Gastrocnemius medialis (tissue), 4 donors: ENCODE results near the gene USP14. TPM values are rescaled to one million over a fixed set of nuclear protein-coding genes. Genes with fewer than 3 reads are reported as not detected.

Experiments
- ATAC-seq, 2 donors: fragments of 150-250 bp; one replicate each; pipeline ENCODE4 v1.9.1; 2016
- DNase-seq, 2 donors: peaks; one replicate each; pipeline ENCODE4 v3.0.0-alpha.2; 2019
- H3K27ac ChIP-seq, 4 donors: fragments of 200-600 bp; sonication (generic); 1 replicate in 1 of 4; 2 replicates in 3 of 4; pipeline ENCODE4 v1.5.1; 2016 to 2018; ENCODE audit warnings: mild to moderate bottlenecking in 2 of 4, moderate library complexity in 1 of 4
- H3K27me3 ChIP-seq, 3 donors: fragments of 200-600 bp; sonication (generic) in 2 of 3; 1 replicate in 1 of 3; 2 replicates in 2 of 3; pipeline versions ENCODE4 v1.5.1 to v1.6.0; 2016 to 2019; ENCODE audit warnings: mild to moderate bottlenecking in 1 of 3, moderate library complexity in 1 of 3
- H3K36me3 ChIP-seq, 2 donors: fragments of 200-600 bp; sonication (generic) in 1 of 2; one replicate each; pipeline ENCODE4 v1.5.1; 2017 to 2018
- H3K4me1 ChIP-seq, 2 donors: fragments of 200-600 bp; sonication (generic) in 1 of 2; one replicate each; pipeline ENCODE4 v1.5.1; 2016 to 2017; ENCODE audit warnings: mild to moderate bottlenecking in 2 of 2
- H3K4me3 ChIP-seq, 4 donors: fragments of 200-600 bp; sonication (generic) in 3 of 4; 1 replicate in 1 of 4; 2 replicates in 3 of 4; pipeline ENCODE4 v1.5.1; 2016 to 2019; ENCODE audit warnings: mild to moderate bottlenecking in 2 of 4
- H3K9me3 ChIP-seq, 3 donors: fragments of 200-600 bp; sonication (generic) in 2 of 3; 1 replicate in 1 of 3; 2 replicates in 2 of 3; pipeline ENCODE4 v1.5.1; 2016 to 2019
- POLR2A ChIP-seq, 2 donors: fragments of 450-650 bp; IDR thresholded peaks; one replicate each; pipeline ENCODE4 v1.6.1; 2017; ENCODE audit warnings: antibody characterized with exemption in 2 of 2, mild to moderate bottlenecking in 2 of 2, moderate library complexity in 2 of 2
- in situ Hi-C, 4 donors: fragments of 200-750 bp; cut with MboI; loops; one replicate each; pipeline versions ENCODE4 v1.15.0 to v1.8.0; 2017; ENCODE audit warnings: low sequenced_read_pairs in 4 of 4
- intact Hi-C: fragments of 100-400 bp; cut with DNase I; formaldehyde crosslinking; loops from one replicate; pipeline ENCODE4 v1.15.1; 2023; ENCODE audit warnings: low total_unique reads
- total RNA-seq, 4 donors: library from RNA; depleted of rRNA; stranded (reverse); fragments of >200 nt; gene quantifications; one replicate each; pipeline versions ENCODE4 v1.1.0 to v1.2.3, GENCODE V29; 2016
- TF ChIP-seq, protein P1 (sequence below), 5 experiments: fragments of 450-650 bp in 3 of 5; fragments of 200-600 bp in 2 of 5; sonication (generic) in 2 of 5; IDR thresholded peaks in 4 of 5; conservative IDR thresholded peaks in 1 of 5; 1 replicate in 4 of 5; 2 replicates in 1 of 5; pipeline ENCODE4 v1.5.1; 2016 to 2019; ENCODE audit warnings: antibody characterized with exemption in 5 of 5, mild to moderate bottlenecking in 3 of 5, moderate library complexity in 3 of 5

Gene USP14
- total RNA-seq, 4 donors from 2014 or later: 23.6 to 48.7 (median 42.2) TPM

- no peak for DNase-seq
- Histone ChIP-seq H3K27ac (no peak overlapping the region), H3K27me3 (peaks cover 0 to 5% (median 0%) of the 10 kb centered on the region in 3 donors), H3K4me1 (no peaks in the 10 kb centered on the region), H3K4me3 (no peak overlapping the region), H3K9me3 (no peaks in the 10 kb centered on the region), H3K36me3 (no peaks in the 10 kb centered on the region)
- TF ChIP-seq POLR2A (IDR thresholded peaks at IDR 0.05): no peak
- TF ChIP-seq, protein P1, sequence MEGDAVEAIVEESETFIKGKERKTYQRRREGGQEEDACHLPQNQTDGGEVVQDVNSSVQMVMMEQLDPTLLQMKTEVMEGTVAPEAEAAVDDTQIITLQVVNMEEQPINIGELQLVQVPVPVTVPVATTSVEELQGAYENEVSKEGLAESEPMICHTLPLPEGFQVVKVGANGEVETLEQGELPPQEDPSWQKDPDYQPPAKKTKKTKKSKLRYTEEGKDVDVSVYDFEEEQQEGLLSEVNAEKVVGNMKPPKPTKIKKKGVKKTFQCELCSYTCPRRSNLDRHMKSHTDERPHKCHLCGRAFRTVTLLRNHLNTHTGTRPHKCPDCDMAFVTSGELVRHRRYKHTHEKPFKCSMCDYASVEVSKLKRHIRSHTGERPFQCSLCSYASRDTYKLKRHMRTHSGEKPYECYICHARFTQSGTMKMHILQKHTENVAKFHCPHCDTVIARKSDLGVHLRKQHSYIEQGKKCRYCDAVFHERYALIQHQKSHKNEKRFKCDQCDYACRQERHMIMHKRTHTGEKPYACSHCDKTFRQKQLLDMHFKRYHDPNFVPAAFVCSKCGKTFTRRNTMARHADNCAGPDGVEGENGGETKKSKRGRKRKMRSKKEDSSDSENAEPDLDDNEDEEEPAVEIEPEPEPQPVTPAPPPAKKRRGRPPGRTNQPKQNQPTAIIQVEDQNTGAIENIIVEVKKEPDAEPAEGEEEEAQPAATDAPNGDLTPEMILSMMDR (IDR thresholded peaks at IDR 0.05 in 4 of 5, conservative IDR thresholded peaks at IDR 0.05 in 1 of 5): no peak
- in situ Hi-C loops (no loop called here), intact Hi-C loops (no loop called here)
- no peak for ATAC-seq
Measured at GRCh38 chr18:148841-149240, 9.5 kb upstream of the USP14 start.

GRCh38 chr18:154151-154550 lies 4.2 kb upstream of the USP14 start:
- no peak overlapping the region for H3K27ac ChIP-seq
- in situ Hi-C loops (no loop called here), intact Hi-C loops (no loop called here)
- peaks cover 0 to 5% (median 0%) of the 10 kb centered on the region in 3 donors for H3K27me3 ChIP-seq
- DNase-seq (no peak), ATAC-seq (no peak)
- no peaks in the 10 kb centered on the region for H3K9me3 ChIP-seq
- TF ChIP-seq, protein P1 (IDR thresholded peaks at IDR 0.05 in 4 of 5, conservative IDR thresholded peaks at IDR 0.05 in 1 of 5): no peak
- no peak for TF ChIP-seq POLR2A (IDR thresholded peaks at IDR 0.05)
- peaks cover 0 to 1% of the 10 kb centered on the region in 2 donors for H3K4me1 ChIP-seq
- H3K36me3 ChIP-seq: no peaks in the 10 kb centered on the region
- H3K4me3 ChIP-seq: no peak overlapping the region

DNA sequence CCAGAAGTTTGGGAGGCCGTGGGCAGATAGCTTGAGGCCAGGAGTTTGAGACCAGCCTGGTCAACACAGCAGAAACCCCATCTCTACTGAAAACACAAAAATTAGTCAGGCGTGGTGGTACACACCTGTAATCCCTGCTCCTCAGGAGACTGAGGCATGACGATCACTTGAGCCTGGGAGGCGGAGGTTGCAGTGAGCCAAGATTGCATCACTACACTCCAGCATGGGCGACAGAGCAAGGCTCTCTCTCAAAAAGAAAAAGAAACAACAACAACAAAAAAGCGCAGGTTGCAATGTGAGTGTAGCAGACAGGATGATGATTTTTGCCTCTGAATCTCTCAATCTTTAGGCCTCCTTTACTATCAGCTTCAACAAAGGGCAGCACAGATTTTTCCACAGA lies 2.7 kb upstream of the USP14 start:
- Histone ChIP-seq H3K9me3 (no peaks in the 10 kb centered on the region), H3K4me1 (peaks cover 14 to 15% of the 10 kb centered on the region in 2 donors), H3K27me3 (no peaks in the 10 kb centered on the region), H3K27ac (no peak overlapping the region), H3K4me3 (no peak overlapping the region), H3K36me3 (no peaks in the 10 kb centered on the region)
- DNase-seq (no peak), ATAC-seq (no peak)
- in situ Hi-C loops: no loop called here
- intact Hi-C loops: no loop called here
- no peak for TF ChIP-seq POLR2A (IDR thresholded peaks at IDR 0.05)
- TF ChIP-seq, protein P1 (IDR thresholded peaks at IDR 0.05 in 4 of 5, conservative IDR thresholded peaks at IDR 0.05 in 1 of 5): no peak

DNA sequence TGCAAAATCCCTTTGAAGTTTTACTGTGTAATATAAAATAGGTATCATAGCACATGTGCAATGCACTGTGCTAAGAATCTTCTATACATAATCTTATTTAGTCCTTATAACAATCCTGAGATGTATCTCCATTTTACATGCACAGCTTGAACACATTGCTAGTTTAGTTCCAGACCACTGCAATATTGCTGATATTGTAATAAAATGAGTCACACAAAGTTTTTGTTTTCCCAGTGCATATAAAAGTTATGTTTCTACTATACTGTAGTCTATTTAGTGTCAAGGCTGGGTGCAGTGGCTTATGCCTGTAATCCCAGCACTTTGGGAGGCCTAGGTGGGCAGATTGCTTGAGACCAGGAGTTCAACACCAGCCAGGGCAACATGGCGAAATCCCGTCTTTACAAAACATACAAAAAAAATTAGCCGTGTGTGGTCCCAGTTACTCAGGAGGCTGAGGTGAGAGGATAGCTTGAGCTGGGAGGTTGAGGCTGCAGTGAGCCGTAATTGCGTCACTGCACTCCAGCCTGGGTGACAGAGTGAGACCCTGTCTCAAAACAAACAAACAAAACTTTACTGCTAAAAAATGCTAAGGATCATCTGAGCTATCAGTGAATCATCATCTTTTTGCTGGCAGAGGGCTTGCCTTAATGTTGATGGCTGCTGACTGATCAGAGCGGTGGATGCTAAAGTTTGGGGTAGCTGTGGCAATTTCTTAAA lies 1.7 kb upstream of the USP14 start:
- intact Hi-C loops: no loop called here
- H3K36me3 ChIP-seq: no peaks in the 10 kb centered on the region
- H3K4me3 ChIP-seq: no peak overlapping the region
- no peaks in the 10 kb centered on the region for H3K27me3 ChIP-seq
- H3K27ac ChIP-seq: no peak overlapping the region
- ATAC-seq (no peak), DNase-seq (no peak)
- no peaks in the 10 kb centered on the region for H3K9me3 ChIP-seq
- in situ Hi-C loops: no loop called here
- peaks cover 14 to 24% of the 10 kb centered on the region in 2 donors for H3K4me1 ChIP-seq
- TF ChIP-seq POLR2A (IDR thresholded peaks at IDR 0.05): no peak
- TF ChIP-seq, protein P1 (IDR thresholded peaks at IDR 0.05 in 4 of 5, conservative IDR thresholded peaks at IDR 0.05 in 1 of 5): no peak
